Activated CD4-positive, alpha-beta T cell treated with anti-CD3 and anti-CD28 coated beads, Interleukin-2, amount 50 U/mL, for 24 hours (primary cell): Measurements from ENCODE around the gene MUC2.
"Not testable (repeated sequence)": the region's sequence is repeated elsewhere in the genome, so short reads cannot be mapped to it uniquely, and the experiment has no call there.

ENCODE experiments used
- DNase-seq, 2 donors: peaks; one replicate each; pipeline ENCODE4 v3.0.0-alpha.2; 2020; ENCODE audit warnings: low read depth in 1 of 2, low spot score in 1 of 2

MUC2 gene

GRCh38 chr11:1103401-1104360, 29.0 kb downstream of the MUC2 start:
- no peak for DNase-seq

- no peak for DNase-seq
These were observed 29.9 kb downstream of the MUC2 start for GRCh38 chr11:1104411-1105182.

- DNase-seq, result no peak
These were observed 30.5 kb downstream of the MUC2 start for GRCh38 chr11:1105183-1105565.

- DNase-seq, result no peak
These were observed 31.7 kb downstream of the MUC2 start for GRCh38 chr11:1106387-1106786.

GRCh38 chr11:1107316-1108245, 32.9 kb downstream of the MUC2 start:
- DNase-seq, result no peak

- no peak for DNase-seq
These were observed 33.7 kb downstream of the MUC2 start for GRCh38 chr11:1108246-1108900.

GRCh38 chr11:1109101-1109917, 34.6 kb downstream of the MUC2 start:
- no peak for DNase-seq

GRCh38 chr11:1109918-1110705, 35.4 kb downstream of the MUC2 start:
- no peak for DNase-seq

- DNase-seq, result no peak
These were observed 37.0 kb downstream of the MUC2 start for GRCh38 chr11:1111545-1112212.

GRCh38 chr11:1112351-1113191, 37.9 kb downstream of the MUC2 start:
- no peak for DNase-seq

- DNase-seq, result no peak
These were observed 38.9 kb downstream of the MUC2 start for GRCh38 chr11:1113405-1114201.

- DNase-seq, result not testable (repeated sequence)
These were observed 40.6 kb downstream of the MUC2 start for GRCh38 chr11:1115292-1115691.

- no peak for DNase-seq
These were observed 41.4 kb downstream of the MUC2 start for GRCh38 chr11:1116104-1116503.

- no peak for DNase-seq
These were observed 42.2 kb downstream of the MUC2 start for GRCh38 chr11:1116666-1117390.

GRCh38 chr11:1117992-1118391, 43.3 kb downstream of the MUC2 start:
- DNase-seq, result no peak
